Activated CD8-positive, alpha-beta memory T cell treated with anti-CD3 and anti-CD28 coated beads, Interleukin-2, amount 50 U/mL, for 24 hours (primary cell): Measurements from ENCODE around the gene SFTPB.
"Not testable (repeated sequence)": the region's sequence is repeated elsewhere in the genome, so short reads cannot be mapped to it uniquely, and the experiment has no call there.

Experiments
- DNase-seq: peaks from one replicate; pipeline ENCODE4 v3.0.0-alpha.2; 2020; ENCODE audit errors: extremely low read depth

Gene SFTPB

GRCh38 chr2:85656468-85656867 lies 11.5 kb downstream of the SFTPB start:
- no peak for DNase-seq

GRCh38 chr2:85655961-85656417 lies 12.0 kb downstream of the SFTPB start:
- DNase-seq: no peak

- no peak for DNase-seq
Observed at GRCh38 chr2:85653996-85654395, 14.0 kb downstream of the SFTPB start.

GRCh38 chr2:85652056-85652455 lies 15.9 kb downstream of the SFTPB start:
- DNase-seq: no peak

GRCh38 chr2:85651097-85651496 lies 16.9 kb downstream of the SFTPB start:
- DNase-seq: no peak

GRCh38 chr2:85650456-85650855 lies 17.5 kb downstream of the SFTPB start:
- DNase-seq: no peak

GRCh38 chr2:85649201-85650190 lies 18.5 kb downstream of the SFTPB start:
- DNase-seq: no peak

- DNase-seq: no peak
Observed at GRCh38 chr2:85648619-85649018, 19.4 kb downstream of the SFTPB start.

GRCh38 chr2:85647823-85648526 lies 20.0 kb downstream of the SFTPB start:
- no peak for DNase-seq

GRCh38 chr2:85646166-85646565 lies 21.8 kb downstream of the SFTPB start:
- DNase-seq: no peak

- no peak for DNase-seq
Observed at GRCh38 chr2:85644909-85645308, 23.1 kb downstream of the SFTPB start.

GRCh38 chr2:85642725-85643124 lies 25.3 kb downstream of the SFTPB start:
- DNase-seq: no peak

- no peak for DNase-seq
Observed at GRCh38 chr2:85635636-85636035, 32.4 kb downstream of the SFTPB start.

- DNase-seq: no peak
Observed at GRCh38 chr2:85635011-85635410, 33.0 kb downstream of the SFTPB start.

GRCh38 chr2:85631316-85631715 lies 36.7 kb downstream of the SFTPB start:
- DNase-seq: no peak

- DNase-seq: no peak
Observed at GRCh38 chr2:85628658-85629057, 39.3 kb downstream of the SFTPB start.

- DNase-seq: no peak
Observed at GRCh38 chr2:85623991-85624390, 44.0 kb downstream of the SFTPB start.

GRCh38 chr2:85621338-85621737 lies 46.7 kb downstream of the SFTPB start:
- DNase-seq: no peak

GRCh38 chr2:85619617-85620016 lies 48.4 kb downstream of the SFTPB start:
- no peak for DNase-seq

GRCh38 chr2:85617723-85618122 lies 50.3 kb downstream of the SFTPB start:
- not testable (repeated sequence) for DNase-seq

GRCh38 chr2:85615413-85615728 lies 52.6 kb downstream of the SFTPB start:
- DNase-seq: no peak

- DNase-seq: not testable (repeated sequence)
Observed at GRCh38 chr2:85614757-85615156, 53.2 kb downstream of the SFTPB start.
